GM21515 (cell line): ENCODE results near the gene EDA.
"Not testable (repeated sequence)": the region's sequence is repeated elsewhere in the genome, so short reads cannot be mapped to it uniquely, and the experiment has no call there.

Experiments
- ATAC-seq: cut with Tn5 transposase; IDR thresholded peaks from one replicate; pipeline ENCODE4 v1.9.1; 2021; ENCODE audit not compliant: unreplicated experiment

Gene EDA

GRCh38 chrX:69741721-69742120, 125.8 kb downstream of the EDA start:
- ATAC-seq: no peak

- ATAC-seq: no peak
Measured at GRCh38 chrX:69746051-69746450, 130.1 kb downstream of the EDA start.

- no peak for ATAC-seq
Measured at GRCh38 chrX:69748055-69748454, 132.1 kb downstream of the EDA start.

GRCh38 chrX:69759921-69760625, 144.2 kb downstream of the EDA start:
- no peak for ATAC-seq

- no peak for ATAC-seq
Measured at GRCh38 chrX:69761633-69762032, 145.7 kb downstream of the EDA start.

GRCh38 chrX:69762340-69762739, 146.4 kb downstream of the EDA start:
- no peak for ATAC-seq

GRCh38 chrX:69793260-69793935, 177.5 kb downstream of the EDA start:
- no peak for ATAC-seq

- no peak for ATAC-seq
Measured at GRCh38 chrX:69795702-69796101, 179.8 kb downstream of the EDA start.

- ATAC-seq: no peak
Measured at GRCh38 chrX:69807400-69807799, 191.5 kb downstream of the EDA start.

- ATAC-seq: no peak
Measured at GRCh38 chrX:69808375-69808774, 192.5 kb downstream of the EDA start.

GRCh38 chrX:69813677-69814076, 197.8 kb downstream of the EDA start:
- ATAC-seq: no peak

GRCh38 chrX:69815063-69815462, 199.2 kb downstream of the EDA start:
- no peak for ATAC-seq

- no peak for ATAC-seq
Measured at GRCh38 chrX:69815519-69815918, 199.6 kb downstream of the EDA start.

GRCh38 chrX:69844636-69845035, 228.7 kb downstream of the EDA start:
- ATAC-seq: no peak

GRCh38 chrX:69859999-69860398, 244.1 kb downstream of the EDA start:
- ATAC-seq: not testable (repeated sequence)

- ATAC-seq: no peak
Measured at GRCh38 chrX:69876221-69876620, 260.3 kb downstream of the EDA start.

- ATAC-seq: no peak
Measured at GRCh38 chrX:69884210-69884609, 268.3 kb downstream of the EDA start.

GRCh38 chrX:69896046-69896445, 280.1 kb downstream of the EDA start:
- ATAC-seq: no peak

- ATAC-seq: no peak
Measured at GRCh38 chrX:69900491-69900890, 284.6 kb downstream of the EDA start.

GRCh38 chrX:69906447-69906846, 290.5 kb downstream of the EDA start:
- no peak for ATAC-seq

GRCh38 chrX:69914781-69915180, 298.9 kb downstream of the EDA start:
- ATAC-seq: no peak

GRCh38 chrX:69919749-69920148, 303.8 kb downstream of the EDA start:
- ATAC-seq: no peak

- ATAC-seq: no peak
Measured at GRCh38 chrX:69932323-69932722, 316.4 kb downstream of the EDA start.
